Sigmoid colon (tissue), 4 donors: ENCODE results near the gene NEK11.

Source experiments
- EP300 ChIP-seq, 4 donors: sonication (generic); formaldehyde crosslinking; IDR thresholded peaks; one replicate each; pipeline ENCODE4 v1.6.1; 2017; ENCODE audit warnings: antibody characterized with exemption in 4 of 4
- POLR2A ChIP-seq, 2 donors: fragments of 450-650 bp; IDR thresholded peaks; one replicate each; pipeline ENCODE4 v1.6.1; 2016; ENCODE audit warnings: antibody characterized with exemption in 2 of 2, mild to moderate bottlenecking in 2 of 2, moderate library complexity in 2 of 2
- POLR2AphosphoS5 ChIP-seq, 4 donors: sonication (generic); formaldehyde crosslinking; IDR thresholded peaks; one replicate each; pipeline ENCODE4 v1.6.1; 2017; ENCODE audit warnings: antibody characterized with exemption in 4 of 4
- TF ChIP-seq, protein P1 (sequence below), 4 experiments: fragments of 450-650 bp in 3 of 4; fragments of 200-600 bp in 1 of 4; IDR thresholded peaks; one replicate each; pipeline ENCODE4 v1.5.1; 2016 to 2019; ENCODE audit warnings: antibody characterized with exemption in 4 of 4, mild to moderate bottlenecking in 3 of 4, moderate library complexity in 2 of 4

DNA sequence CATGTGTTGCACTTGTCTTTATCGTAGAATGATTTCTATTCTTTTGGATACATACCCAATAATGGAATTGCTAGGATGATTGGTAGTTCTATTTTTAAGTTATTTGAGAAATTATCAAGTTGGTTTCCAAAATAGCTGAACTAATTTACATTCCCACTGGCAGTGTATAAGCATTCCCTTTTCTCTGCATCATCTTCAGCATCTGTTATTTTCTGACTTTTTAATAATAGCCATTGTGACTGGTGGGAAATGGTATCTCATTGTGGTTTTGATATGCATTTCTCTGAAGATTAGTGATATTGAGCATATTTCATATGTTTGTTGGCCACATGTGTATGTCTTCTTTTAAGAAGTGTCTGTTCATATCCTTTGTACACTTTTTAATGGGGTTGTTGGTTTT, 273.2 kb downstream of the NEK11 start:
- TF ChIP-seq, protein P1, sequence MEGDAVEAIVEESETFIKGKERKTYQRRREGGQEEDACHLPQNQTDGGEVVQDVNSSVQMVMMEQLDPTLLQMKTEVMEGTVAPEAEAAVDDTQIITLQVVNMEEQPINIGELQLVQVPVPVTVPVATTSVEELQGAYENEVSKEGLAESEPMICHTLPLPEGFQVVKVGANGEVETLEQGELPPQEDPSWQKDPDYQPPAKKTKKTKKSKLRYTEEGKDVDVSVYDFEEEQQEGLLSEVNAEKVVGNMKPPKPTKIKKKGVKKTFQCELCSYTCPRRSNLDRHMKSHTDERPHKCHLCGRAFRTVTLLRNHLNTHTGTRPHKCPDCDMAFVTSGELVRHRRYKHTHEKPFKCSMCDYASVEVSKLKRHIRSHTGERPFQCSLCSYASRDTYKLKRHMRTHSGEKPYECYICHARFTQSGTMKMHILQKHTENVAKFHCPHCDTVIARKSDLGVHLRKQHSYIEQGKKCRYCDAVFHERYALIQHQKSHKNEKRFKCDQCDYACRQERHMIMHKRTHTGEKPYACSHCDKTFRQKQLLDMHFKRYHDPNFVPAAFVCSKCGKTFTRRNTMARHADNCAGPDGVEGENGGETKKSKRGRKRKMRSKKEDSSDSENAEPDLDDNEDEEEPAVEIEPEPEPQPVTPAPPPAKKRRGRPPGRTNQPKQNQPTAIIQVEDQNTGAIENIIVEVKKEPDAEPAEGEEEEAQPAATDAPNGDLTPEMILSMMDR (IDR thresholded peaks at IDR 0.05): no peak
- no peak for TF ChIP-seq POLR2A (IDR thresholded peaks at IDR 0.05)
- TF ChIP-seq POLR2AphosphoS5 (IDR thresholded peaks at IDR 0.05): no peak
- no peak for TF ChIP-seq EP300 (IDR thresholded peaks at IDR 0.05)
